Ecto neural progenitor cell (in vitro differentiated cells): ENCODE results near the gene MFSD8.
"Not testable (repeated sequence)": the region's sequence is repeated elsewhere in the genome, so short reads cannot be mapped to it uniquely, and the experiment has no call there.

Experiments used
- DNase-seq: peaks from one replicate; pipeline ENCODE4 v3.0.0-alpha.2; 2018; ENCODE audit warnings: low spot score

Gene MFSD8

DNA sequence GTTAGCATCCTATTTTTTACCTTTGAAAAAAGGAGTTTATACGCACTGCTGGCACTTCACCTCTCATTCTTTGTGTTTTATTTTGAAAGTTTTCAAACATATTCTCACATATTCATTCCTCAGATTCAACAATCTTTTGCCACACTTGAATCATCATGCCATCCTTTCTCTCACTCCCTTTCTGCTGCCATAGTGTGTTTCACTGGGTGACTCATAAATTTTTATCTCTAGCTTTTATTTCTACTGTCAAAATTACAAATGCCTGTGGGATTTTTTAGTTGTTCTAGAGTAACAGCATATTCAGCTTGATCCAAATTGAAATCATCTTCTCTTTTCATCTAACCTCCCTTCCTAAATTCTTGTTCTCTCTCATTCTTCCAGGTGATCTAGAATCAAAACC is 28.0 kb downstream of the MFSD8 start:
- no peak for DNase-seq

DNA sequence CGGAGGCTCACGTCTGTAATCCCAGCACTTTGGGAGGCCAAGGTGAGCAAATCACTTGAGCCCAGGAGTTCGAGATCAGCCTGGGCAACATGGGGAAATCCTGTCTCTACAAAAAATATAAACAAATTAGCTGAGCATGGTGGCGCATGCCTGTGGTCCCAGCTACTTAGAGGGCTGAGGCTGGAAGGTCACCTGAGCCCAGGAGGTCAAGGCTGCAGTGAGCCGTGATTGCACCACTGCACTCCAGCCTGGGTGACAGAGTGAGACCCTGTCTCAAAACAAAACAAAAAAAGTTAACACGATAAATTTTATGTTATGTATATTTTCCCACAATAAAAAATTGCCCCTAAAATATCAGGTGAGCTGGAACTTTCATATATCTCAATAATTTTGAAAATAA is 33.1 kb downstream of the MFSD8 start:
- DNase-seq, result not testable (repeated sequence)

DNA sequence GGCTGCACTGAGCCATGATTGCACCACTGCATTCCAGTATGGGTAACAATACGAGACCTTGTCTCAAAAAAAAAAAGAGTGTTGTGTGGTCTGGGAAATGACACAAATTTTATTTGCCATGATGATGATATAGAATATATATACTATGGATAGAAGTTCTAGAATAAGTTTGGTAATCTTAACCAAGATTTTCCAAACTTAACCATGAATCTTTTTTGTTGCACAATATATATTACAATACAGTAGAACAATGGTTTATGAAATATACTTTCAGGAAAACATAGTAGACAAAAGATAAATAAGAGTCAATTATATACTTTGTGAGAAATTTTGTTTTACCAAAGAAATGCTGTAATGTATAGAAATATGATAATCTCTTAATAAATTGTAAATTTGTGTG is 34.8 kb downstream of the MFSD8 start:
- no peak for DNase-seq

DNA sequence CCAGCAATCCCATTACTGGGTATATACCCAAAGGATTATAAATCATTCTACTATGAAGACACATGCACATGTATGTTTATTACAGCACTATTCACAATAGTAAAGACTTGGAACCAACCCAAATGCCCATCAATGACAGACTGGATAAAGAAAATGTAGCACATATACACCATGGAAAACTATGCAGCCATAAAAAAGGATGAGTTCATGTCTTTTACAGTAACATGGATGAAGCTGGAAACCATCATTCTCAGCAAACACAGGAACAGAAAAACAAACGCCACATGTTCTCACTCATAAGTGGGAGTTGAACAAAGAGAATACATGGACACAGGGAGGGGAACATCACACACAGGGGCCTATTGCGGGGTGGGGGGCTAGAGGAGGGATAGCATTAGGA is 39.3 kb downstream of the MFSD8 start:
- not testable (repeated sequence) for DNase-seq

DNA sequence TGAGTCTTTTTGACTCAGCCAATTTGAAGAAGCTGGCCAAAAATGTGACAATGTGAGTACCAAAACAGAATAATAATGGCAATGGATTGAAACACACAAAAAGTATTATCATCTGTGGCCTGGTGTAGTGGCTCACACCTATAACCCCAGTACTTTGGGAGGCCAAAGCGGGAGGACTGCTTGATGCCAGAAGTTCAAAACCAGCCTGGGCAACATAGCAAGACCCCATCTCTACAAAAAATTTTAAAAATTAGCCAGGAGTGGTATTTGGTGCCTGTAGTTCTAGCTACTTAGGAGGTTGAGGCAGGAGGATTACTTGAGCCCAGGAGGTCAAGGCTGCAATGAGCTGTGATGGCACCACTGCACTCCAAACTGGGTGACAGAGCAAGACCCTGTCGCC is 42.7 kb downstream of the MFSD8 start:
- no peak for DNase-seq

DNA sequence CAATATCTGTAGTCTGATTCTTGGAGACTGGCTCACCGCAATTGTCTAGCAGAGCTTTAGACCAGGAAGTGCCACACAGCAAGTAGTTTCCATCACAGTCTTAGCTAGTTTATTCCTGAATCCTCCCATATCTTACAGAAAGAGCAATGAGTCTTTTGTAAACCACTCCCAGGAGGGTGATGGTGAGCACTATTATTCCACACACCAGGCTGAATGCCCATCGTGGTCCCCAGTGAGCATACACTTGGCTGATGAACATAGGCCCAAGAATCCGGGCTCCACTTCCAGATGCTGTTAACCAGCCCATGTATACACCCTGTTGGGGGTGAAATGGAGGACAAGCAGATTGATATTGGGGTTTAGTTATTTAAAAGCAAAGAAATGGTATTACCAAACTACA is 44.5 kb downstream of the MFSD8 start:
- no peak for DNase-seq

DNA sequence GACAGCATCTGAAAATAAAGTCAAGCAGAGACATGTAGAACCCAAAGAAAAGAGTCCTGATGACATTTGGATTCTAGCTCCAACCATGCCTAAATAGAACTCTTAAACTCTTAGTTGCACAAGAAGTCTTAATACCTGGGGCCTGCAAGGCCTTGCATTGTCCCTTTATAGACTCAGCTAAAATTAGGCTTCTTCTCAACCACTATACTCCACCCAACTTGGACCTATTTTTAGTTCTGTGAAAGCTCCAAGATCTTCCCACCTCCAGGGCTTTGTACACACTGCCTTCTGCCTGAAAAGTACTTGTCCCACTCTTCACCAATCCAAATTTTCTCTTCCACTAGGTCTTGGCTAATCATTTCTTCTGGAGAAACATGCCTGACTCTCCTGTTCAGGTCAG is 47.8 kb downstream of the MFSD8 start:
- no peak for DNase-seq

DNA sequence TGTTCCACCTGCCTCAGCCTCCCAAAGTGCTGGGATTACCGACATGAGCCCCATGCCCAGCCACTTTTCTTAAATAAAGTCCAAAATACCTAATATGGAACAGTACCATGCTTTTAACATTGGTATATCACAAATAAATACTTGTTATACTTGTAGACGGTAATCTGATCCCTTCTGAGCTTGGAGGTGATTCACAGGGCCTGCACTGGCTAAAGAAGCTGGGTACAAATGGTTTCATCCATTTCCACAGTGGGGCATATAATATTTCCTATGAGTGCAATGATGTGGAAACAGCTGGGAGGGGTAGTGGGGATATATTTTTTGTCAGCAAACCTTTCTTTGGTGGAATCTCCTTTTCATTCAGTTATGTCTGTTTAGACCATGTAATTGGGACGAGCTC is 48.5 kb downstream of the MFSD8 start:
- DNase-seq, result no peak

DNA sequence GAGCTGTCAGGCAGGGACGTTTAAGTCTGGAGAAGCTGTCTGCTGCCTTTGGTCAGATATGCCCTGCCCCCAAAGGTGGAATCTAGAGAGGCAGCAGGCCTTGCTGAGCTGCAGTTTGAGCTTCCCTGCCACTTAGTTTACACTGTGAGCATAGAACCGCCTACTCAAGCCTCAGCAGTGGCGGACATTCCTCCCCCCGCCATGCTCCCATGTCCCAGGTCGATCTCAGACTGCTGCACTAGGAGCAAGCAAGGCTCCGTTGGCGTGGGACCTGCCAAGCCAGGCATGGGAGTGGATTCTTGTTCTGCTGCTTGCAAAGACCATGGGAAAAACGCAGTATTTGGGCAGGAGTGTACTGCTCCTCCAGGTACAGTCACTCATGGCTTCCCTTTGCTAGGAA is 59.9 kb downstream of the MFSD8 start:
- no peak for DNase-seq

DNA sequence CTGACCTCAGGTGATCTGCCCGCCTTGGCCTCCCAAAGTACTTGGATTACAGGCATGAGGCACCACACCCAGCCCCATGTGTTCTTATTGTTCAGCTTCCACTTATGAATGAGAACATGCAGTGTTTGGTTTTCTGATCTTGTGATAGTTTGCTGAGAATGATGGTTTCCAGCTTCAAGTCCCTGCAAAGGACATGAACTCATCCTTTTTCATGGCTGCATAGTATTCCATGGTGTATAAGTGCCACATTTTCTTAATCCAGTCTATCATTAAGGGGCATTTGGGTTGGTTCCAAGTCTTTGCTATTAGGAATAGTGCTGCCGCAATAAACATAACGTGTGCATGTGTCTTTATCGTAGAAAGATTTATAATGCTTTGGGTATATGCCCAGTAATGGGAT is 65.3 kb downstream of the MFSD8 start:
- DNase-seq, result not testable (repeated sequence)

DNA sequence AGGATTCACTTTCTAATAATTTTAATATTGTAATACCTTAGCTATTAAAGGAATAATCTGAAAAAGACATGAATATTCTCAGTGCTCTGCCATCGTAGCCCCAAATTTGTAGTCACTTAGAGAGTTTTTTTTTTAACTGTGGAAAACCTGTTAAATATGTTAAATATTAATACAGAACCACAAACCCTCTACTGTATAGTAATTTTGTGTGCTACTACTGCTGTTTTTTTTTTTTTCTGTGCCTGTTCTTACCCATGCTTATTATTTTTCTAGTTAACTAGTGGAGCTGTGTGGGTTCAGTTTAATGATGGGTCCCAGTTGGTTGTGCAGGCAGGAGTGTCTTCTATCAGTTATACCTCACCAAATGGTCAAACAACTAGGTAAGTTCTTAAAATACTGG is 68.4 kb downstream of the MFSD8 start:
- no peak for DNase-seq

DNA sequence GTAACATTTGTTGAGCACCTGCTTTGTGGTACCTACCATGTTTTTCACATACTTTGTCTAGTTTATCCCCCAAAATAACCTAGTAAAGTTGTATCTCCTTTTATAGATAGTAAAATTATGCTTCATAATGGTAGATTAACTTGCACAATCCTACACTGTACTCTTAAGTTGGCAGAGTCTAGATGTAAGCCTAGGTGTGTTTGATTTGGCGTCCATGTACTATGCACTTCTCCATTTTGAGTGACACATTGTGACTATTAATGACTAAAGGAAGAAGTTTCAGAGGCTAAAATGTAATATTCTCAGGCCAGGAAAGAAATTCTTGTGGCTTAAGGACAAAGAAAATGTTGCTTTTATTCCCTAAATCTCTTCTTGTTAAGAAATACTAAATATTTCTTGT is 68.9 kb downstream of the MFSD8 start:
- DNase-seq, result no peak

DNA sequence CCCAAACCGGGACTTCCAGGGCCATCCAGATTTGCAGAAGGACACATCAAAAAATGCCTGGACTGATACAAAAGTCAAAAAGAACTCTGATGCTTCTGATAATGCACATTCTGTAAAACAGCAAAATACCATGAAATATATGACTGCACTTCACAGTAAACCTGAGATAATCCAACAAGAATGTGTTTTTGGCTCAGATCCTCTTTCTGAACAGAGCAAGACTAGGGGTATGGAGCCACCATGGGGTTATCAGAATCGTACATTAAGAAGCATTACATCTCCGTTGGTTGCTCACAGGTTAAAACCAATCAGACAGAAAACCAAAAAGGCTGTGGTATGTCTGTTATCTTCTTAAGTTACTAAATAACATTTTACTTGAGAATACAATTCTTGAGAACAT is 75.1 kb downstream of the MFSD8 start:
- DNase-seq, result no peak

DNA sequence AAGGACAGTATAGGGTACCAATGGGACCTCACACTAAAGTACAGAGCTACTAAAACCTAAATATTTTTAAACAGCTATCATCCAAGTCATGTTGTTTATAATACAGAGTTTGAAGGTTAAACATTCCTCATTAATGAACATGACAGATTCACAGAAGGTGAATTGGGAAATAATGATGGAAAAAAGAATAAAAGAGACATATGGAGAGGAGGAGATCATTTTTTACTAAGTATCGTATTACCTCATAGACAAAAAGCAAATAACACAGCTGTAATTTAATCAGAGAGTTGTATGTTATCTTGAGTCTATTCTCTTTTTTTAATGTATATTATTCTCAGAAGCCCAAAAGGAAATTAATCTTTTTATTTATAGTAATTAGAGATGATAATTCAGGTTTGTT is 76.4 kb downstream of the MFSD8 start:
- no peak for DNase-seq

DNA sequence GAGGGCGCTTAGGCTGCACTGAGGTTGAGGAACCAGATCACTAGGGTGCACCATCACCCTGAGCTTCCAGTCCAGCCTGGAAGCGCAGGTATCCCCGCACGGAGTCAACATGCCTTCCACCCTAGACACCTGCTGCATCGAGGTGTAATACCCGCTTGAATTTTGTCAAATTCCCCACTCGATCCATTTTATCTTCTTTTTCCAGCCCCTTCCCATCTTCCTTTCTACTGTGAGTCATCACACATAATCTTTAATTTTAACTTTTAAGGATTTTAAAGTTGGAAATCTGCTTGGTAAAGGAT is 83.5 kb downstream of the MFSD8 start:
- DNase-seq, result no peak

DNA sequence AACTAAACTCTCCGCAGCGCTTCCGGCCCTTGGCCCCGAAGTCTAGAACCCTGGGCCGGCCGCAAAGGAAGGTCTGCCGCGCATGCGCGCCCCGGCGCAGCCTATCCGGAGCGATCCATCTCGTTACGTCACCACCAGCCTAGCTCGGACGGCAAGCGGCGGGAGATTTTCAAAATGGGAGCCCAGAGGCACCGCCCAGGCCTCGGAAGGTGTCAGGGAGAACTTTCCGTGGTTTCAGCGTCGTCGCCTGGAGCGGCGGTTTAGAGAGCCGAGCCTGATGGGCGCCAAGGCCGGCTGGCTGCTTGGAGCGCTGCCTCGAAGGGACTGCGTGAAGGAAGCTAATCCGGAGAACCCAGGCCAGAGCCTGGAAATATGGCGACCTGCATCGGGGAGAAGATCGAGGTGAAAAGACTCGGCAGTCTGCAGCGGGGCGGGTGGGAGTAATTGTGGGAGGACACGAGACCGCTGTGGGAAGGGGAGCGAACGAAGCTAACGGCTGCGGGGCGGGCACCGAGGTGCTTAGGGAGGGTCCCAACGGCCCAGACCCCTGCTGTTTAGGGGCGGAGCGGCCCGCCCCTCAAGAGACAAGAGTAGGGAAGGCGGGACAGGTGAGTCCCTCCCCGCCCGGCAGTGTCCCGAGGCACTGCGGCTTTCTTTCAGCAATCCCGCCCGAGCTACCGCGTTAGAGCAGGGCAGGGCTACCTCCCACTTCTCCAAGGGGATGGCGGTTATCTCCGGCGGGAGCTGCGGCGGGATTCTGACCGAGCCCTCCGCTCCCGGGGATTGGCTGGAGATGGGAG is 84.0 kb downstream of the MFSD8 start, which contains the start of gene PLK4:
Gene PLK4 (plus strand): TSS at position 131 of the 800 bp plus-strand sequence. CDS start 242 bp downstream, at position 373.
- DNase-seq, result peak; percentile 98

DNA sequence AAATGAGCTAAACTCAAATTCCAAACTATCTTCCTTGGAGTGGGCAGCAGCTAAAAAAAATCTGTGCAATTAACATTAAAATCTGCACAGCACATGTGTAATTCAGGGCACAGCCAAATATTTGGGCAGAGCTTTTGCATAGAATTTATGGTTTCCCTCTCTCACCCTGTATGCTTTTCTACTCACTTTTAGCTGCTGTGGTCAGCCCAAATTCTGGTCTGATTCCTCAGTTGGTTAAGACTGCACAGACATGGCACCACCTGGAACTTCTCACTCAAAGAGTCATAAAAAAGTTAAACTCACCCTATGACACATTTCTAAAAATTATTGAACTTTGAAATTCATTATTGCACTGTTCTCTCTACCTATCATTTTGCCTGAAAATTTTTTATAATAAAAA is 89.2 kb downstream of the MFSD8 start:
- no peak for DNase-seq

DNA sequence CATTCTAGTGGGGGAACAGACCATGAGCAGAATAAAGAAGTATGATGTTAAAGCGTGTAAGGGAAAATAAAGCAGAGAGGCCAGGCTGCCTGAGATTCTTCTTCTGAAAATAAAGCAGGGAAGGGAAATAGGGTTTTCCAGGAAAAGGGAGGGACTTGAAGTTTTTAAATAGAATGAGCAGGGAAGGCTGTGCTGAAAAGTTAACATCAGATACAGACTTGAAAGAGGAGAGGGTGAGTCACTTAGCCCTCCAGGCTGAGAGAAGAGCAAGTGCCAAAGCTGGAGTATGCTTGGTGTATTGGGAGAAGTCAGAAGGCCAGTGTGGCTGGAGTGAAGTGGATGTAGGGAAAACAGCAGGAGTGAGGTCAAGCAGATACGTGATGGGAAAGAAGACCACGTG is 94.3 kb downstream of the MFSD8 start:
- no peak for DNase-seq

DNA sequence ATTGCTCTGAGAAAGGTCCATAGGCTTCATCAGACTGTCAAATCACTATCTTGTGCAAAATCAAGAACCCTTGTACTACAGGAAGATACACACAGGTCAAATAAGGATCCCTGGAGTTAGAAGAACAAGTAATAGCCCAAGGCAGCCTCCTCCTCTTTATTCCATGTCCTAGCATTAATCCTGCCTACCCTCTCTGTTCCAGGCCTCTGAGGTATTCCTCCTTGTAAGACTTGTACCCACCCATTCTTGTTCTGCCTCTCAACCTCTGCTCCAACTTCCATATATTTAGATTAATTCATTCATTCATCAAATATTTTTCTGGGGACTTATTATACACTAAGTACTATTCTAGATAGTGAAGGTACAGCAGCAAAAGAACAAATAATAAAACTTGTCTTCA is 94.7 kb downstream of the MFSD8 start:
- DNase-seq, result no peak

DNA sequence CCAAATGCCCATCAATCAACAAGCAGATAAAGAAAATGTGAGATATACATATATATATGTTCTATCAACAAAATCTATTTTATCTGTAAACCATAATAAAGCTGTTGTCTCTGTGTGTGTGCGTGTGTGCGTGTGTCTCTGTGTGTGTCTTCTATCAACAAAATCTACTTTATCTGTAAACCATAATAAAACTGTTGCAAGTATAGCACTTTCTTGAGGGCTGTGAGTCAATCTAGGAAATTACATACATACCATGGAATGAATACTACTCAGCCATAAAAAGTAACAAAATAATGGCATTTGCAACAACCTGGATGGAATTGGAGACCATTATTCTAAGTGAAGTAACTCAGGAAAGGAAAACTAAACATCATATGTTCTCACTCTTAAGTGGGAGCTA is 96.8 kb downstream of the MFSD8 start:
- DNase-seq, result no peak
